Choroid plexus epithelial cell (primary cell): ENCODE measurements around the gene ADGRD1.
"Not testable (repeated sequence)": the region's sequence is repeated elsewhere in the genome, so short reads cannot be mapped to it uniquely, and the experiment has no call there.

Source experiments
- DNase-seq: peaks from one replicate; pipeline ENCODE4 v3.0.0-alpha.2; 2010; ENCODE audit warnings: low read depth
- H3K4me3 ChIP-seq: 2 replicates; pipeline ENCODE4 v1.5.1; 2011; ENCODE audit warnings: low read depth, mild to moderate bottlenecking, control low read depth, low read length, moderate library complexity
- TF ChIP-seq, protein P1 (sequence below): conservative IDR thresholded peaks from 2 replicates; pipeline ENCODE4 v1.5.1; 2011; ENCODE audit warnings: low read depth, mild to moderate bottlenecking, control low read depth, inconsistent platforms, low read length, moderate library complexity

Gene ADGRD1

DNA sequence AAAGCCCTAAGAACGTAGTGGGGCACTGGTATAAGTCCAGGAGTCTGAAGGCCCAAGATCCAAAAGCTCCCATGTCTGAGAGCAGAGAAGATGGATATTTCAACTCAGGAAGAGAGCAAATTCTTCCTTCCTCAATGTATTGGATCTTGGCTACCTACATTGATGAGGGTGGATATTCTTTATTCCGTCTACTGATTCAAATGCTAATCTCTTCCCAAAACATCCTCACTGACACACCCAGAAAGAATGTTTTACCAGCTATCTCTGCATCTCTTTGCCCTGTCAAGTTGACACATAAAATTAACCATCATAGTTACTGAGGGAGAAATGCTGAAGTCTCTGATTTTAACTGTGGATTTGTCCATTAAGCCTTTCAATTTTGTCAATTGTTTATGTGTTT, 16.6 kb upstream of the ADGRD1 start:
- TF ChIP-seq, protein P1, sequence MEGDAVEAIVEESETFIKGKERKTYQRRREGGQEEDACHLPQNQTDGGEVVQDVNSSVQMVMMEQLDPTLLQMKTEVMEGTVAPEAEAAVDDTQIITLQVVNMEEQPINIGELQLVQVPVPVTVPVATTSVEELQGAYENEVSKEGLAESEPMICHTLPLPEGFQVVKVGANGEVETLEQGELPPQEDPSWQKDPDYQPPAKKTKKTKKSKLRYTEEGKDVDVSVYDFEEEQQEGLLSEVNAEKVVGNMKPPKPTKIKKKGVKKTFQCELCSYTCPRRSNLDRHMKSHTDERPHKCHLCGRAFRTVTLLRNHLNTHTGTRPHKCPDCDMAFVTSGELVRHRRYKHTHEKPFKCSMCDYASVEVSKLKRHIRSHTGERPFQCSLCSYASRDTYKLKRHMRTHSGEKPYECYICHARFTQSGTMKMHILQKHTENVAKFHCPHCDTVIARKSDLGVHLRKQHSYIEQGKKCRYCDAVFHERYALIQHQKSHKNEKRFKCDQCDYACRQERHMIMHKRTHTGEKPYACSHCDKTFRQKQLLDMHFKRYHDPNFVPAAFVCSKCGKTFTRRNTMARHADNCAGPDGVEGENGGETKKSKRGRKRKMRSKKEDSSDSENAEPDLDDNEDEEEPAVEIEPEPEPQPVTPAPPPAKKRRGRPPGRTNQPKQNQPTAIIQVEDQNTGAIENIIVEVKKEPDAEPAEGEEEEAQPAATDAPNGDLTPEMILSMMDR = no peak
- no peak overlapping the region for H3K4me3 ChIP-seq
- DNase-seq = no peak

DNA sequence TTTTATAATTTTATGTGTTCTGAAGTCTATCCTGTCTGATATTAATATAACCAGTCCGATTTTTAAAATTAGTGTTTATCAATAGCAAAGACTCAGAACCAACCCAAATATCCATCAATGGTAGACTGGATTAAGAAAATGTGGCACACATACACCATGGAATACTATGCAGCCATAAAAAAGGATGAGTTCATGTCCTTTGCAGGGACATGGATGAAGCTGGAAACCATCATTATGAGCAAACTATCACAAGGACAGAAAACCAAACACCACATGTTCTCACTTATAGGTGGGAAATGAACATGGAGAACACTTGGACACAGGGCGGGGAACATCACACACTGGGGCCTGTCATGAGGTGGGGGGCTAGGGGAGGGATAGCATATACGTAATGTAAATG, 16.2 kb upstream of the ADGRD1 start:
- not testable (repeated sequence) for H3K4me3 ChIP-seq, DNase-seq

DNA sequence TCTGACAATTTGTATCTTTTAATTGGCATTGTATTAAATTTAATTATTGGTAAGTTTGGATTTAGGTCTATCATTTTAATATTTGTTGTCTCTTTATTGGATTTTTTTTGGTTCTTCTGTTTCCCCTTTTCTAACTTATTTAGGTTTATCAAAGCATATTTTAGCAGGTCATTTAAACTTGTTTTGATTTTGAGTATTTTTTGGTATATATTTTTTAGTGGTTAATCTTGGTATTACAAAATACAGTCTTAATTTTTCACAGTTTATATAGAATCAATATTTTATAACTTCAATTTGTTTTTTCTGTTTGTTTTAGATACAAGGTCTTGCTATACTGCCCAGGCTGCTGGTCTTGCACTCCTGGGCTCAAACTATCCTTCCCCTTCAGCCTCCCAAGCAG, 15.5 kb upstream of the ADGRD1 start:
- no peak for DNase-seq
- TF ChIP-seq, protein P1 = no peak
- H3K4me3 ChIP-seq = no peak overlapping the region

DNA sequence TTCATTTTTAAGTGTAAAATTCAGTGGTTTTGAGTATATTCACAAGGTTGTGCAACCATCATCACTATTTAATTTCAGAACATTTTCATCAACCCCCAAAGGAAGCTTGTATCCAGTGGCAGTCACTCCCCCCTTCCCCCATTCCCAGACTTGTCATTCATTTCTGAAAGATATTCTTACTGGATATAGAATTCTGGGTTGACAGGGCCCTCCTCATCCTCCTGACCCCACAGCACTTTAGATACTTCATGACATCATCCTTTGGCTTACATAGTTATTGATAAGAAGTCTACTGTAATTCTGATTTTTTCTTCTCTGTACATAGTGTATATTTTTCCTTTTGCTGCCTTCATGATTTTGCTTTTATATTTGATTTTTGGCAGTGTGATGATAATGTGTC, 8.8 kb upstream of the ADGRD1 start:
- no peak for DNase-seq
- TF ChIP-seq, protein P1 = no peak
- no peak overlapping the region for H3K4me3 ChIP-seq

- no peak overlapping the region for H3K4me3 ChIP-seq
- TF ChIP-seq, protein P1 = no peak
- peak; percentile 5 for DNase-seq
Measured at GRCh38 chr12:130945786-130946492, 7.8 kb upstream of the ADGRD1 start.

DNA sequence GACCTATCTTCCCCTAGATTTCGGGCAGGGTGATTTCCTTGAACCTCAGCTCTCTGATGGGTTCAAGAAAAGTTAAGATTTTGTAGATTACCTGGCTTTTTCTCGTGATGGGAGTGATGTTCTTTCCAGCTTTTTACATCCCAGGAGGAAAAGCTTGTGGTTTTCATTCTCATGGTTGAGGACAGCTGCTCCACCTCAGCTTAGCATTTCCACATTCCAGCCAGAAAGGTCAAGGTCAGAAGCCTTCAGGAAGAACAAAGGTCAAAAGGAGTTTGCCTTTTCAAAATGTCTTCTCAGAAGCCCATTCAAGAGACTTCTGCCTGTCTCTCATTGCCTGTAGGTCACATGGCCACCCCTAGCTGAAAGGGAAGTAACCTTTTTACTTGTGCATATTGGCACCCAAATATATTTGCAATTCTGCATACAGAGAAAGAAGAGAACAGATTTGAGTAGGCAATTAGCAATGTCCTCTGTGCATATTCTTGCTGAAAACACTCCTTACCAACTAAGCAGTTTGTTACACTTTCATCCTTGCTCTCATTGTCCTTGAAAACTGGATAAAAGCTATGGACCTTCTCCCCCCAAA, 6.6 kb upstream of the ADGRD1 start:
- TF ChIP-seq, protein P1 = no peak
- no peak overlapping the region for H3K4me3 ChIP-seq
- DNase-seq = no peak

DNA sequence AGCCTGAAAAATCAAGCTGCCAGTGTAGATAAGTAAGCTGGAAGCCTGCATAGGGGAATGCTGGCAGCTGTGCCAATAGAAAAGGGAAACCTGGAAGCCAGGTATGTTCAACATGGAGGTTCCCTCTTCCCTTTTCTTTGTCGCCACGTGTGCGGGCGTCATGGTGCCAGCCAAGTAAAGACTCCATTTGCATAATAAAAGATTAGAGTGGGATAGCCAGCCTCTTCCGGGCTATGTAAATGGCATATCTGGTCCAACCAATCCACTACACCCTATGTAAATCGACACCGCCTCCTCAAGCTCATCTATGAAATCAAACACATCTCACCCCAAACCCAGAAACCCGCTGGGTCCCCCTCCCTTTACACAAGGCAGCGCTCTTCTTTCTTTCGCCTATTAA, 5.6 kb upstream of the ADGRD1 start:
- DNase-seq = no peak
- H3K4me3 ChIP-seq = no peak overlapping the region
- TF ChIP-seq, protein P1 = no peak
